Subcutaneous abdominal adipose tissue (tissue), 5 donors: Measurements from ENCODE around the gene BRINP3.
"Not testable (repeated sequence)": the region's sequence is repeated elsewhere in the genome, so short reads cannot be mapped to it uniquely, and the experiment has no call there.

Source experiments
- H3K27ac ChIP-seq: one replicate; pipeline ENCODE4 v1.7.0; 2013; ENCODE audit warnings: low read depth, mild to moderate bottlenecking, inconsistent platforms, low read length, moderate library complexity
- H3K27me3 ChIP-seq, 5 donors: one replicate each; pipeline ENCODE4 v1.7.0; 2013; ENCODE audit warnings: low read length in 5 of 5, inconsistent platforms in 1 of 5; ENCODE audit not compliant: control insufficient read depth in 5 of 5, insufficient read depth in 4 of 5
- H3K36me3 ChIP-seq, 5 donors: one replicate each; pipeline ENCODE4 v1.7.0; 2013; ENCODE audit warnings: low read length in 5 of 5; ENCODE audit not compliant: control insufficient read depth in 5 of 5, insufficient read depth in 5 of 5
- H3K4me1 ChIP-seq, 5 donors: one replicate each; pipeline ENCODE4 v1.7.0; 2013; ENCODE audit warnings: low read length in 5 of 5, mild to moderate bottlenecking in 3 of 5, moderate library complexity in 1 of 5; ENCODE audit not compliant: control insufficient read depth in 5 of 5, insufficient read depth in 5 of 5
- H3K4me3 ChIP-seq, 5 donors: one replicate each; pipeline ENCODE4 v1.7.0; 2013; ENCODE audit warnings: low read length in 5 of 5, low read depth in 1 of 5
- H3K9ac ChIP-seq, 5 donors: one replicate each; pipeline ENCODE4 v1.7.0; 2013; ENCODE audit warnings: low read length in 5 of 5, mild to moderate bottlenecking in 4 of 5, moderate library complexity in 3 of 5
- H3K9me3 ChIP-seq, 5 donors: one replicate each; pipeline ENCODE4 v1.7.0; 2013; ENCODE audit warnings: low read length in 5 of 5; ENCODE audit not compliant: control insufficient read depth in 5 of 5
- donor health status: healthy.
- donor health status: healthy.
- donor health status: healthy.
- donor health status: healthy.
- donor health status: healthy.

Gene BRINP3

GRCh38 chr1:190154744-190155143 is 322.9 kb downstream of the BRINP3 start:
- H3K36me3 ChIP-seq, result no peaks in the 10 kb centered on the region
- H3K4me1 ChIP-seq, result no peaks in the 10 kb centered on the region
- H3K27me3 ChIP-seq, result no peaks in the 10 kb centered on the region

GRCh38 chr1:190147616-190148015 is 330.0 kb downstream of the BRINP3 start:
- H3K4me1 ChIP-seq, result no peaks in the 10 kb centered on the region
- H3K9ac ChIP-seq, result no peak overlapping the region
- H3K27ac ChIP-seq, result no peak overlapping the region
- H3K4me3 ChIP-seq, result no peak overlapping the region
- no peaks in the 10 kb centered on the region for H3K36me3 ChIP-seq
- no peaks in the 10 kb centered on the region for H3K9me3 ChIP-seq
- no peaks in the 10 kb centered on the region for H3K27me3 ChIP-seq

More at GRCh38 chr1:190154744-190155143, 322.9 kb downstream of the BRINP3 start:
- H3K9me3 ChIP-seq, result no peaks in the 10 kb centered on the region
- no peak overlapping the region for H3K27ac ChIP-seq
- no peak overlapping the region for H3K4me3 ChIP-seq
- H3K9ac ChIP-seq, result no peak overlapping the region

GRCh38 chr1:190144650-190145049 is 333.0 kb downstream of the BRINP3 start:
- H3K9me3 ChIP-seq, result no peaks in the 10 kb centered on the region
- H3K27me3 ChIP-seq, result no peaks in the 10 kb centered on the region
- H3K27ac ChIP-seq, result no peak overlapping the region
- H3K36me3 ChIP-seq, result no peaks in the 10 kb centered on the region
- H3K9ac ChIP-seq, result no peak overlapping the region
- H3K4me1 ChIP-seq, result no peaks in the 10 kb centered on the region
- no peak overlapping the region for H3K4me3 ChIP-seq

- Histone ChIP-seq H3K36me3 (no peaks in the 10 kb centered on the region), H3K27me3 (no peaks in the 10 kb centered on the region), H3K4me1 (no peaks in the 10 kb centered on the region), H3K9ac (no peak overlapping the region), H3K9me3 (no peaks in the 10 kb centered on the region), H3K27ac (no peak overlapping the region), H3K4me3 (no peak overlapping the region)
Observed at GRCh38 chr1:190140644-190141043, 337.0 kb downstream of the BRINP3 start.

GRCh38 chr1:190138702-190139101 is 339.0 kb downstream of the BRINP3 start:
- H3K9ac ChIP-seq, result no peak overlapping the region
- no peaks in the 10 kb centered on the region for H3K36me3 ChIP-seq
- H3K27ac ChIP-seq, result no peak overlapping the region
- no peaks in the 10 kb centered on the region for H3K27me3 ChIP-seq
- H3K4me3 ChIP-seq, result no peak overlapping the region
- no peaks in the 10 kb centered on the region for H3K9me3 ChIP-seq
- no peaks in the 10 kb centered on the region for H3K4me1 ChIP-seq

GRCh38 chr1:190138266-190138665 is 339.4 kb downstream of the BRINP3 start:
- Histone ChIP-seq H3K36me3 (no peaks in the 10 kb centered on the region), H3K9me3 (no peaks in the 10 kb centered on the region), H3K27me3 (no peaks in the 10 kb centered on the region)

GRCh38 chr1:190129366-190129765 is 348.3 kb downstream of the BRINP3 start:
- H3K4me1 ChIP-seq, result no peaks in the 10 kb centered on the region
- no peaks in the 10 kb centered on the region for H3K9me3 ChIP-seq
- H3K36me3 ChIP-seq, result no peaks in the 10 kb centered on the region
- H3K9ac ChIP-seq, result no peak overlapping the region
- no peaks in the 10 kb centered on the region for H3K27me3 ChIP-seq
- H3K4me3 ChIP-seq, result no peak overlapping the region
- H3K27ac ChIP-seq, result no peak overlapping the region

More at GRCh38 chr1:190138266-190138665, 339.4 kb downstream of the BRINP3 start:
- no peak overlapping the region for H3K9ac ChIP-seq
- no peak overlapping the region for H3K4me3 ChIP-seq
- no peak overlapping the region for H3K27ac ChIP-seq
- H3K4me1 ChIP-seq, result no peaks in the 10 kb centered on the region

GRCh38 chr1:190126728-190127127 is 350.9 kb downstream of the BRINP3 start:
- H3K9me3 ChIP-seq, result no peaks in the 10 kb centered on the region
- no peak overlapping the region for H3K9ac ChIP-seq
- no peaks in the 10 kb centered on the region for H3K27me3 ChIP-seq
- H3K27ac ChIP-seq, result no peak overlapping the region
- no peak overlapping the region for H3K4me3 ChIP-seq
- H3K36me3 ChIP-seq, result no peaks in the 10 kb centered on the region
- no peaks in the 10 kb centered on the region for H3K4me1 ChIP-seq

- Histone ChIP-seq H3K36me3 (no peaks in the 10 kb centered on the region), H3K27me3 (no peaks in the 10 kb centered on the region), H3K4me3 (no peak overlapping the region), H3K27ac (no peak overlapping the region), H3K9me3 (no peaks in the 10 kb centered on the region), H3K4me1 (no peaks in the 10 kb centered on the region), H3K9ac (no peak overlapping the region)
Observed at GRCh38 chr1:190124068-190124467, 353.6 kb downstream of the BRINP3 start.

GRCh38 chr1:190120564-190120963 is 357.1 kb downstream of the BRINP3 start:
- not testable (repeated sequence) for H3K4me3 ChIP-seq, H3K4me1 ChIP-seq, H3K9me3 ChIP-seq, H3K27ac ChIP-seq, H3K27me3 ChIP-seq, H3K36me3 ChIP-seq, H3K9ac ChIP-seq

- Histone ChIP-seq H3K27ac (no peak overlapping the region), H3K4me1 (no peaks in the 10 kb centered on the region), H3K36me3 (no peaks in the 10 kb centered on the region), H3K4me3 (no peak overlapping the region), H3K9ac (no peak overlapping the region), H3K9me3 (no peaks in the 10 kb centered on the region), H3K27me3 (no peaks in the 10 kb centered on the region)
Observed at GRCh38 chr1:190119683-190120082, 358.0 kb downstream of the BRINP3 start.
